CD1c-positive myeloid dendritic cell (primary cell): Measurements from ENCODE around the gene SPANXN3.
"Not testable (repeated sequence)": the region's sequence is repeated elsewhere in the genome, so short reads cannot be mapped to it uniquely, and the experiment has no call there.

Experiments
- DNase-seq: peaks from one replicate; pipeline ENCODE4 v3.0.0-alpha.2; 2016; ENCODE audit errors: extremely low spot score

SPANXN3 gene, protein sequence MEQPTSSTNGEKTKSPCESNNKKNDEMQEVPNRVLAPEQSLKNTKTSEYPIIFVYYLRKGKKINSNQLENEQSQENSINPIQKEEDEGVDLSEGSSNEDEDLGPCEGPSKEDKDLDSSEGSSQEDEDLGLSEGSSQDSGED

DNA sequence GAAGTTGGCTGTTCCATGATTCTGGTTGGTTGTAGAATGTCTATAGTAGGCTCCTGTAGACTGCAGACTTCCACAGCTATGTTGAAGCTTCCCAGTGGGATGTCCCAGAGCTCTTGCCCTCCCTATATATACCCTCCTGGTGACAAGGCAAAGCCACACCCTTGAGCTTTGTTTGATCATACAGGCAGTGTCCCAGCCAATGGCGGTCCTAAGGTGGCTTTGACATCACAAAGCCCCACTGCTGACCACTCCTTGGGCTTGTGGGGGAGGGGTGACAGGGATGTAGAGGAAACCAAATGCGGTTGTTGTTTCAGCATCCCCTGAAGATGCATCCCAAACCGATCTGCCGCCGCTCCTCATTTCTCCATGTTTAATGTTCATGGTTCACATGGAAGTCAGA is at the start of gene SPANXN3:
SPANXN3 (minus strand) TSS at position 101 of the 400 bp plus-strand sequence; CDS start at position 17, 84 bp downstream.
- not testable (repeated sequence) for DNase-seq

DNA sequence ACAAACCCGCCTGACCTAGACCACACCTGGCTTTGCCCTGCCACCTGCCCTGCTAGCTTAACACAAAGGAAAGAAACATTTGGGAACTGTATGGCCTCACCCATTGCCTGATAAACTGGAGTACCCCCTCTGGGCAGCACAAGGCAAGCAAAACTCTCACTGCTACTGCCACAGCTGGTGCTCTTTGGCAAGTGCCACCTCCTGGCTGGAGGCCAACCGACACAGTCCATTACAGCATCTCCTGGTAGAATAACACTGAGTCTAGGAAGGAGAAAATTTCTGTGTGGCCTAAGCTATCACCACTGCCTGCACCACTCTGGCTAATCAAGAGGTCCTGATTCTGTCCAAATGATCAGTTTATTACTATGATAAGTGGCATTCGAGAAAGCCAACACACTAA is 18.9 kb upstream of the SPANXN3 start:
- DNase-seq, result no peak

DNA sequence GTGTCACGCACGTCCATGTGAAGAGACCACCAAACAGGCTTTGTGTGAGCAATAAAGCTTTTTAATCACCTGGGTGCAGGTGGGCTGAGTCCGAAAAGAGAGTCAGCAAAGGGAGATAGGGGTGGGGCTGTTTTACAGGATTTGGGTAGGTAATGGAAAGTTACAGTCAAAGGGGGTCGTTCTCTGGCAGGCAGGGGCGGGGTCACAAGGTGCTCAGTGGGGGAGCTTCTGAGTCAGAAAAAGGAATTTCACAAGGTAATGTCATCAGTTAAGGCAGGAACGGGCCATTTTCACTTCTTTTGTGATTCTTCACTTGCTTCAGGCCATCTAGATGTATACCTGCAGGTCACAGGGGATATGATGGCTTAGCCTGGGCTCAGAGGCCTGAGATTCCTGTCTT is 15.1 kb downstream of the SPANXN3 start:
- not testable (repeated sequence) for DNase-seq

DNA sequence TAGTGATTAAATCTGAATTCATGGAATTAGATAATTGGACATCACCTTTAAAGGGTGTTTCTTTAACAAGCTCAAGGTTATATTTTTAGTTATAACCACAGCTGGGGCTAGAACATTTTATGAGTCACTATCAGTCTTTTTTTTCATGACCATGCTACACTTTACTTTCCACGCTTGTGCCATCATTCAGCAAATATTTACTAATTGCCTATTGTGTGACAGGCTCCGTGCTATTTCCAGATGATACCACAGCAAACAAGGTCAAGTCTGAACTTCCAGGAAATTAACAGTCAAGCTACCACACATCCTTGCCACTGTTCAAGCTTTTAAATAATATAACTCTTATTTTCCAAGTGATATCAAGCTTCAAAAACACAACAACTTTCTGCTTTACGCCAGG is 16.5 kb downstream of the SPANXN3 start:
- DNase-seq, result no peak

DNA sequence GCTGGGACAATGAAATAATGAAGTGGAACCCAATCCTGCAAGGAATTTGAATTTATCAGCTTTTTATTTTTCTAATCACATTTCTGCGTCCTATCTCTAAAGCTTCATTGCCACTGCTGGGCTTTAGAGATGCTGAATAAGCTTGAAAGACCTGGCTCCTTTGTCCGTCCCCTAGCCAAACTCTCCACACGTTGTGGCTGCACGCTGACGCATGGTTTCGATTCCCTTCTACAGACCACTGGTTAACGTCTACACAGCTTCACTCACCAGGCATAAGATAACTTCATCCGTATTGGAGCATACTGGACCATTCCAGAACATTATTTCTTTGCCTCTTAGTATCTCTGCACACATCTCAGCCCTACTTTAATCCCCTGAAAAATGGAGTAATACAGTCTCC is 31.2 kb downstream of the SPANXN3 start:
- DNase-seq, result no peak

DNA sequence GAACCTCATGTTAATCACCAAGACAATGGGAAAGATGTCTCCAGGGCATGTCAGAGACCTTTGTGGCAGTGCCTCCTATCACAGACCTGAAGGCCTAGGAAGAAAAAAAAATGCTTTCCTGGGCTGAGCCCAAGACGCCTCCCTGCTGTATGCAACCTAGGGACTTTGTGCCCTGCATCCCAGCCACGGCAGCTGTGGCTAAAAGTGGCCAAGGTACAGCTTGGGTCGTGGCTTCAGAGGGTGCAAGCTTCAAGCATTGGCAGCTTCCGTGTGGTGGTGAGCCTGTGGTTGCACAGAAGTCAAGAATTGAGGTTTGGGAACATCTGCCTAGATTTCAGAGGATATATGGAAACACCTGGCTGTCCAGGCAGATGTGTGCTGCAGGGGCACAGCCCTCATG is 40.5 kb downstream of the SPANXN3 start:
- DNase-seq, result no peak

DNA sequence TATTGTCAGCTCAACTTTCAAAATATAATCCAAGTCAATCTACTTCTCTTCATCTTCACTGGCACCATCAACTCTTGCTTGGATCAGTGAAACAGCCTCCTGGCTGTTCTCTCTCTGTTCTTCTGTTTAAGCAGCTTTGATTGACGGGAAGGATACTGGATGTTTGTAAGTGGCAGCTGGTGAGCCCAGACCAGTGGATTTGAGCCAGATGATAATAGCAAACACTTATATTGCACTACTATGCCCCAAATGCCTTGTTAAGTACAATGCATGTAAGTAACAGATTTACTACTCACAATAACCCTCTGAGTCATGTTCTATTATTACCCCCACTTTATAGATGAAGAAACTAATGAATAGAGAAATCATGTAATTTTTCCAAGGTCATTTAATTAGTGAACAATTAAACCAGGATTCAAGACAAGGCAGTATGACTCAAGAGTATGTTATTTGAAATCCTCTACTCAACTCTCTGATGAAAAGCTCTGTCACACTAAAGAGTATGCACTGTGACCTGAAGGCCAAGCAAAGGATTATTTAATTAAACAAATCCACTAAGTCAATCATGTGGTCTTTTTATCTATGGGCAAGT is 44.8 kb downstream of the SPANXN3 start:
- no peak for DNase-seq

DNA sequence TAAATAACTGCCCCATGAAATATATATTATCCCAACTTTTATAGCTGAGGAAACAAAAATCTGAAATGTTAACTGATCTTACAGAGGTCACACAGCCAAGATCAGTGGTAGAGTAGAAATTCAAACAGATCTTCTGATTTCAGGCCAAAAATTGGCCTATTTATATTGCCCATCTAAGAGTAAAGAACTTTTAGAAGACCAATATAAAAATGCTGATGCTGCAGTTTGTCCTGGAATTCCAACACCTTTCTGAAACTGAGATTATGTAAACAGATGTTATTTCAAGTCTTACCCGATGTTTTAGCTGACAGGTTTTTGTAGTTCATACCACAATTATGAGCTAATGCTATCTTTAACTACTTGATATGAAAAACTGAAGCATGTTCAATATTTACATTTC is 51.1 kb downstream of the SPANXN3 start:
- DNase-seq, result no peak

DNA sequence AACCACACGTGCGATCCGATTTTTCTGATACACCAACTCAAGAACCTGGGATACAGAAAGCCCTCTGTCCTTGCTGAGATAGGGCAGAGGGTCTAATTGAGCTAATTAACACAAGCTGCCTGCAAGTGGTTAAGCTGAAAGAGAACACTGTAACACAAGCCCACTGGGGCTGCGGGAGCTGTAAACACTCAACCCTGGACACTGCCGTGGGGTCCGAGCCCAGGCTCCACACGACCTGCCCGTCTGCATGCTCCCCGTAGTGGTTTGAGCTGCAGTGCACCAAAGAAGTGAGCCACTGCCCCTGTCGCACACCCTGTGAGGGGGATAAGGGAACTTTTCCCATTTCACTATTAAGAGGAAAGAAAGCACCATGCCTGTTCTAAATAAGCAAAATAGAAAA is 54.6 kb downstream of the SPANXN3 start:
- no peak for DNase-seq

DNA sequence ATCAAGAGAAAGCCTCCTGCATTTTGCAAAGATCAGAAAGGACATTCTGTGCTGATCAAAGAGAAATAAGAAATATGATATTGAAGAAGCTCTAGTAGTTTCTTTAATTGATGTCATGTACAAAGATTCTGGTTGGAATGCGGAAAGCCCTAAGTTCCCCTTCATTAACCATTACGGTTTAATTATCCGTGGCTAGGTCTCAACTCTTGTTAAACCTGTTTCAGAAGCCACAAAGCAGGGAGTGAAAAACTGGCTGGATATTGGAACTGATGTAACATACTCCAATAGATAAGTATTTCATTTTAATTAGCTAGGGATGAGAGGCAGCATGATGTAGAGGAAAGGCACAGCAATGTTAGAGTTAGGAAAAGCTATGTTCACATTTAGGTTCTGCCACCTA is 55.7 kb downstream of the SPANXN3 start:
- no peak for DNase-seq
